Measurements from ENCODE around the gene KCNMB4. TPM values are rescaled to one million over a fixed set of nuclear protein-coding genes. Genes with fewer than 3 reads are reported as not detected.

Gene KCNMB4, protein sequence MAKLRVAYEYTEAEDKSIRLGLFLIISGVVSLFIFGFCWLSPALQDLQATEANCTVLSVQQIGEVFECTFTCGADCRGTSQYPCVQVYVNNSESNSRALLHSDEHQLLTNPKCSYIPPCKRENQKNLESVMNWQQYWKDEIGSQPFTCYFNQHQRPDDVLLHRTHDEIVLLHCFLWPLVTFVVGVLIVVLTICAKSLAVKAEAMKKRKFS
- total RNA-seq, result 0.17 and 0.44 TPM in 2 replicates

DNA sequence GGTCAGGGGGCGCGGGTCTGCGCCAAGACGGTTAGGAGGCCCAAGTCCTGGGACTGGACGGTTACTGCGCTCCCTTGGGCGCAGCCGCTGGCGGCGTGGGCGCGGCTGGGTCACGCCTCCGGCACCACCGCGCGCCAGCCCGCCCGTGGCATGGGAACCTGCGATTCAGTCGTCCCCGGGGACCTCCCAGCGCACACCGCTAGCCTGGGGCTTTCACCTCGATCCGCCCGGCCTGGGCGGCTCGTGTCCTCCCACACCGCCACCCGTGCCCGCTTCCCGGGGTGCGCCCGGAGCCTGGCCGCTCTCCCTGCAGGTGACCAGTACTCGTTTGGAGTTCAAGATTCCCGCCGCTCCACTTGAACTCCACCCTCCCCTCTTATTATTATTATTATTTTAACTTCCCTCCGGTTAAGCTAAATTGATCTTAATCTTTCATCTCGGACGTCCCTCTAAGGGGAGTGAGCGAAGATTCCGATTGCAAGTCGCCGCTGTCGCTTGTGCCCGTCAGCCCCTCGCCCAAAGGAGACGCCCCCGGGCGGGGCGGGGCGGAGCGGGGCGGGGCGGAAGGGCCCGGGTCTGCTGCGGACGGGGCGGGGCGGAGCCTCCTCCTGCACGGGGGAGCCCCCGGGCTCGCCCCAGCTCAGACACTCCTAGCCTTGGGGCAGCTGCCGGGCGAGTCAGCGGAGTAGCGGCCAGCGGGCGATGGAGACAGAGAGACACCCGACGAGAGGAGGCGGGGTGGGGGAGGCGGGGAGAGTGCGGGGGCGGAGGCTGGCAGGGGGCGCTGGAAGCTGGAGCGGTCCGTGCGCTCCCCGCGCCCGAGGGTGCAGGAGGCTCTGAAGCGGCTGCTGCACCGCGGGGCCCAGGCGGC is at the start of gene KCNMB4:
Gene KCNMB4 (plus strand): TSS at position 643 of the 871 bp plus-strand sequence. CDS start 445 bp downstream, outside the sequence.

Other genes starting within 250 kb of the KCNMB4 start
- gene CNOT2, start 122.9 kb upstream of the KCNMB4 start, total RNA-seq, result 153 and 166 TPM in 2 replicates

Data from smooth muscle cell of trachea (primary cell).